GM10248 (cell line): ENCODE results near the gene PAPPA2.
"Not testable (repeated sequence)": the region's sequence is repeated elsewhere in the genome, so short reads cannot be mapped to it uniquely, and the experiment has no call there.

Experiments used
- CTCF ChIA-PET: fragments of 300-600 bp; sonication (Branson Sonifier 250); formaldehyde crosslinking; extraction: SDS; loops from one replicate; lab custom pipeline; 2021; ENCODE audit warnings: antibody characterized with exemption; lab: Yijun Ruan, JAX
- POLR2A ChIA-PET: fragments of 350-650 bp; sonication (Branson Sonifier 250); formaldehyde crosslinking; extraction: SDS; loops from one replicate; lab custom pipeline; 2020; ENCODE audit warnings: antibody characterized with exemption; lab: Yijun Ruan, JAX
- DNase-seq: peaks from one replicate; pipeline ENCODE4 v3.0.0; 2012; ENCODE audit errors: extremely low spot score
- CTCF ChIP-seq: IDR thresholded peaks from 2 replicates; pipeline ENCODE4 v1.5.1; 2012; ENCODE audit warnings: mild to moderate bottlenecking, low read depth; ENCODE audit errors: extremely low read depth, missing control alignments, control extremely low read depth

Gene PAPPA2

DNA sequence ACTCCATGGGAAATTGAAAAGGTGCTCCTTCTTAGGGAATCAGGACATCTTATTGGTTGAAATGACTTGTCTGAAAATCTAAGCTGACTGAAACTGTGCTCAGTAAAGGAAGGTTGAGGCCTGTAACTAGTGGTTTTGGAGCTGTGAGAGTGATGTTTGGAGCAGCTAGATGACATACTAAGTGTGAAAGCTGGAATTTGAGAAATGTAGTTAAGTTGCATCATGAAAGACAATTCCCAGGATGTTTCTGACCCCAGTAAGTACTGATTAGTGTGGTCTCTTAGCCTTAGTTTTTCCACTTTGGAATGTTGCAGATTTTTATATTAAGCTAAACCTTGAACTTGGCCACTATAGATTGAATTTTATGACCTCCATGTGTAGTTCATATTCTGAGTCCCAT, 154.9 kb downstream of the PAPPA2 start:
- CTCF ChIA-PET: interaction anchor here (0.9 to 1.3 kb wide), 3 partner anchors 14 to 21 kb away, joined by 3 to 4 read pairs (median 3); no protein-coding TSS in a partner anchor
- TF ChIP-seq CTCF: no peak
- DNase-seq: no peak
- POLR2A ChIA-PET: no interaction called here

GRCh38 chr1:176619261-176619660, 156.3 kb downstream of the PAPPA2 start:
- DNase-seq: no peak
- TF ChIP-seq CTCF: no peak
- ChIA-PET CTCF (no interaction called here), POLR2A (no interaction called here)

- no peak for TF ChIP-seq CTCF
- no peak for DNase-seq
- ChIA-PET CTCF (no interaction called here), POLR2A (no interaction called here)
These were observed 162.4 kb downstream of the PAPPA2 start for GRCh38 chr1:176625365-176625764.

DNA sequence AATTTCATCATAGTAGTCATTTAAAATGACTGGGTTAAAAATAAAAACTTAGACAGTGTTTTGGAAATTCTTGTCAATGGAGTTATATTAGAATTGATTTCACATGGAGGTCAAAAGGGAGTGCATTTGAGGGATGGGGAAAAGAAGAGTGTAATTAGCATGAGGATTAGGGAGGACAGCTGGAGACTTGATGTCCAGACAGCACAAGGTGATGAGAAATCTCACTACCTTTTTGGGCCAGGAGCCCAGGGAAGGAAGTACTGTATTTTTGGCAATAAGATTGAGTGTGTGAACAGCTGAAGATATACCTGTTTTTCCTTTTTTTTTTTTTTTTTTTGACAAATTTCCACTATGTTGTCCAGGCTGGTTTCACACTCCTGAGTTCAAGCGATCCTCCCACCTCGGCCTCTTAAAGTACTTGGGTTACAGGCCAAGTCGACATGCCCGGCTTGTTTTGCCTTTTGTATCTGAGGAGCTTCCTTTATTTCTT, 163.6 kb downstream of the PAPPA2 start:
- DNase-seq: no peak
- ChIA-PET POLR2A (no interaction called here), CTCF (interaction anchor here (1.3 kb wide), 1 partner anchor 65 kb away, joined by 3 read pairs; no protein-coding TSS in a partner anchor)
- no peak for TF ChIP-seq CTCF

- TF ChIP-seq CTCF: no peak
- ChIA-PET POLR2A (no interaction called here), CTCF (no interaction called here)
- DNase-seq: no peak
These were observed 165.8 kb downstream of the PAPPA2 start for GRCh38 chr1:176628775-176629174.

GRCh38 chr1:176634733-176635132, 171.8 kb downstream of the PAPPA2 start:
- DNase-seq, POLR2A ChIA-PET, CTCF ChIA-PET: not testable (repeated sequence)

DNA sequence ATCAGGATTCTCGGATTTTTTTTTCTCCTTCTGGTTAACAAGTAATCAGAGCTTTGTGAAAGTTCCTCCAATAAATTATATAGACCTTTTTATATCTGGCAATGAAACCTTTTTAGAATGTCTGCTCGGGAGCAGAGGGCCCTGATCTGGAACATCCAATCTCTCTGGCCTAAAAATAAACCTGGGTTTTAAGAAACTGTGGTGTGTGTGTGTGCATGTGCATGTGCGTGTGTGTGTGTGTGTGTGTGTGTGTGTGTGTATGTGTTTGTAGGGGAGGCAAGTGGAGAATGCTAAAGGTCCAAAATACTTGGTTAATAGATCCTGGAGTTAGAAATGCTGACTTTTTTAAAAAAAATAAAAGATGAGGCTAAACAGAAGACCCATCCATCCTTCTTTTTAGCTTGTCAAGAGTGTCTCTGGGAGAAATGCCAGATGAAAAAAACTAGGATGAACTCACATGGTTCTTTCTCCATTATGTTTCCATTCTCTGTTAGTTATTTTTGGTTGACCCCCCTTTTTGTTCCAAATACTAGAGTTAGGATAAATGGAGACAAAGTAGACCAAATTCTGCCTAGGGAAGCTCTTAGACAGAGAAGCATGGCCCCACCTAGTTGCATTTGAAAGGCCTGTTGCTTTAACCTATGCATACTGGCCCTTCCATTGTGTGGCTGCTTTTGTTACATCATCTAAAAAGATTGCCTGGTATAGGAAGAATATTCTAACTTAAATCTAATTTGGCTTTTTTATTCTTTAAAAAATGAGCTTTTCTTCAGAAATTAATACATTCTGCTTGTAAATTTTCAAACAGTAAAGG, 175.9 kb downstream of the PAPPA2 start:
- CTCF ChIA-PET: no interaction called here
- no peak for TF ChIP-seq CTCF
- no peak for DNase-seq
- POLR2A ChIA-PET: no interaction called here
